ES-I3 (cell line): Measurements from ENCODE around the gene TIMM17A.
"Not testable (repeated sequence)": the region's sequence is repeated elsewhere in the genome, so short reads cannot be mapped to it uniquely, and the experiment has no call there.

Source experiments
- H3K36me3 ChIP-seq: 2 replicates; pipeline ENCODE4 v1.6.1; 2013; ENCODE audit warnings: mild to moderate bottlenecking, low read length, control low read depth, moderate library complexity; ENCODE audit not compliant: insufficient read depth
- H3K4me1 ChIP-seq: 2 replicates; pipeline ENCODE4 v1.6.1; 2013; ENCODE audit warnings: mild to moderate bottlenecking, control low read depth, low read length; ENCODE audit not compliant: insufficient read depth
- H3K9ac ChIP-seq: 2 replicates; pipeline ENCODE4 v1.6.1; 2013; ENCODE audit warnings: low read depth, mild to moderate bottlenecking, low read length, moderate library complexity
- H3K9me3 ChIP-seq: 2 replicates; pipeline ENCODE4 v1.6.1; 2013; ENCODE audit warnings: mild to moderate bottlenecking, low read length, moderate library complexity; ENCODE audit not compliant: control insufficient read depth, insufficient read depth

The TIMM17A gene

DNA sequence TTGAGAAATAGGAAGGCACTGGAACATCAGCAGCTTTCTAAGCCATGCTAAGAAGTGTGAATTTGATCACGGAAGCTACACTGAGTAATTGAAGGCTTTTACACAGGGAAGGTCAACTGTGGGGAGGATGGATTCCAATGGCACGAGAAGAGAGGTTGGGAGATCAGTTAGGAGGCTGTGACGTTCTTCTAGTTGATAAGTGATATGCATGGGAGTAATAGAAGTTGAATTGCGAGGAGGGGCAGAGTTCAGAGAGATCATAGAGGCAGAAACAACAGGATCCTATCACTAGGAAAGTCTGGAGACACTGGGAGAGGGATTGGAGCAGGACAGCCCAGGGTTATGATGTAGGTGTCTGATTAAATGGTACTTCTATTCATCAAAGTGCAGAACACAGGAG is 25.2 kb upstream of the TIMM17A start:
- H3K9ac ChIP-seq, result no peak overlapping the region
- no peaks in the 10 kb centered on the region for H3K4me1 ChIP-seq
- H3K36me3 ChIP-seq, result no peaks in the 10 kb centered on the region
- no peaks in the 10 kb centered on the region for H3K9me3 ChIP-seq

GRCh38 chr1:201930803-201931202 is 24.5 kb upstream of the TIMM17A start:
- Histone ChIP-seq H3K9me3 (no peaks in the 10 kb centered on the region), H3K4me1 (no peaks in the 10 kb centered on the region), H3K36me3 (no peaks in the 10 kb centered on the region)

GRCh38 chr1:201933840-201934430 is 21.4 kb upstream of the TIMM17A start:
- Histone ChIP-seq H3K9me3 (no peaks in the 10 kb centered on the region), H3K9ac (no peak overlapping the region), H3K4me1 (peaks cover 7% of the 10 kb centered on the region; the same call in 1 of the 2 replicates), H3K36me3 (no peaks in the 10 kb centered on the region)

More at GRCh38 chr1:201930803-201931202, 24.5 kb upstream of the TIMM17A start:
- H3K9ac ChIP-seq, result no peak overlapping the region

DNA sequence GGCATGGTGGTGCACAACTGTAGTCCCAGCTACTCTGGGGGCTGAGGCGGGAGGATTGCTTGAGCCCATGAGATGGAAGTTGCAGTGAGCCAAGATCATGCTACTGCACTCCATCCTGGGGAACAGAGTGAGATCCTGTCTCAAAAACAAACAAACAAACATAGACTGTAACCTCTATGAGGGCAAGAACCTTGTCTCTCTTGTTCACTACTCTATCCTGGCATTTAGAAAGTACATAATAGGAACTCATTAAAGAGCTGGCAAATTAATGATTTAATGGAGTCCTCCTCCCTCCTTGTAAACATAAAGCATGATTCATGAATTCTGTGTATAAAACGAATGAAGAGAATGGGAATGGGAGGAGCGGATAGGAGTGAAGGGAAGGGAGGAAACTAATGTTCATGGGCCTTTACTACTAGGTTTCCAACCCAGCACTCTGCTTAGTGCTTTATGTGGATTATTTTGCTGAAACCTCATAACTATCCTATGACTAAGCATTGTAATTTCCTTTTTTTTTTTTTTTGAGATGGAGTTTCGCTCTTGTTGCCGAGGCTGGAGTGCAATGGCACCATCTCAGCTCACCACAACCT is 17.6 kb upstream of the TIMM17A start:
- Histone ChIP-seq H3K4me1 (peaks cover 18% of the 10 kb centered on the region; the same call in 1 of the 2 replicates), H3K36me3 (no peaks in the 10 kb centered on the region), H3K9me3 (no peaks in the 10 kb centered on the region), H3K9ac (no peak overlapping the region)

GRCh38 chr1:201938440-201939035 is 16.8 kb upstream of the TIMM17A start:
- H3K9me3 ChIP-seq, result no peaks in the 10 kb centered on the region
- H3K4me1 ChIP-seq, result peaks cover 18% of the 10 kb centered on the region; the same call in 1 of the 2 replicates
- no peak overlapping the region for H3K9ac ChIP-seq
- H3K36me3 ChIP-seq, result no peaks in the 10 kb centered on the region

DNA sequence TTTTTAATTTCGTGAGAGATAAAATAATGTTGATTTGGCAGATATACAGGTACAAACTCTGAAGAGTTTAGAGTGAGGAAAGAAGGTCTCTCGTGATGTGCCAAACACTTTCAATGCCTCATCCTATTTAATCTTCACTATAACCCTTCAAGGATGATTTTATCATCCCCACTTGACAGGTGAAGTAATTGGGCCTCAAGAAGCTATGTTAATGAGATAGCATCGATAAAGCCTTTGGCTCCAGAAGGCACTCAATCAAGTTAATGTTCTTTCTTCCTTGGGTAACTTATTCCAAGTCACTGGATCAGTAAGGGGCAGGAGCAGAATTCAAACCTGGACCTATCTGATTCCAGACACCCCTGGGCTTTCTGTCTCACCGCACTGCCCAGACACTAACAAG is 16.2 kb upstream of the TIMM17A start:
- Histone ChIP-seq H3K36me3 (no peaks in the 10 kb centered on the region), H3K9ac (no peak overlapping the region), H3K9me3 (no peaks in the 10 kb centered on the region), H3K4me1 (peaks cover 18% of the 10 kb centered on the region; the same call in 1 of the 2 replicates)

DNA sequence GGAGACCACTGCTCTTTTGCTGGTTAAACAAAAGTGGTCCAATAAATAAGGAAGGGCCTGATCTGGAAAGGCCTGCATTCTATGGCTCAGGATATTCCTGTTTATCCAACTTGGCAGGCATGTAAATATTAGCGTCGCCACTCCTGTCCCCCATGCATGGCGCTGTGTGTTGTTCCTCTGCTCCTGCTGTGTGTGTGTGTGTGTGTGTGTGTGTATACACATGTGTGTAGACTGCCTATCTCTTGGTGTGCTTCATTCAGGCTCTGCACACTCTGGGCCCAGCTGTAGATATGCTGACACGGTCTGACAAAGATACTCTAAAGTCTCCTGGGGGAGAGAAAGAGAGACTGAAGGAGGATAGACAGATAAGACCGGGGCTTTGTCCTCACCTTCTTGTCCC is 15.7 kb upstream of the TIMM17A start:
- no peaks in the 10 kb centered on the region for H3K36me3 ChIP-seq
- H3K4me1 ChIP-seq, result peaks cover 18% of the 10 kb centered on the region; the same call in 1 of the 2 replicates
- no peak overlapping the region for H3K9ac ChIP-seq
- H3K9me3 ChIP-seq, result no peaks in the 10 kb centered on the region

DNA sequence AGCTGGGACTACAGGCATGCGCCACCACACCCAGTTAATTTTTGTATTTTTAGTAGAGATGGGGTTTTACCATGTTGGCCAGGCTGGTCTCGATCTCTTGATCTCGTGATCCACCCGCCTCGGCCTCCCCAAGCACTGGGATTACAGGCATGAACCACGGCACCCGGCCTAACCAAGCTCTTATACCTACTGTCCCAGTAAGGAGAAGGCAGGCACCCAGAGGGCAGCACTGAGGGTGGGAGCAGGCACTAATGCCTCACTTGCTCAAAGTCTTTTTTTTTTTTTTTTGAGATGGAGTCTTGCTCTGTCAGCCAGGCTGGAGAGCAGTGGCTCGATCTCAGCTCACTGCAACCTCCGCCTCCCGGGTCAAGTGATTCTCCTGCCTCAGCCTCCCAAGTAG is 15.0 kb upstream of the TIMM17A start:
- H3K9me3 ChIP-seq, H3K36me3 ChIP-seq, H3K9ac ChIP-seq: not testable (repeated sequence)
- peaks cover 21% of the 10 kb centered on the region; the same call in 1 of the 2 replicates for H3K4me1 ChIP-seq

- peak overlapping the region; percentile 29 for H3K9ac ChIP-seq
- peaks cover 21% of the 10 kb centered on the region; the same call in 1 of the 2 replicates for H3K4me1 ChIP-seq
Observed at GRCh38 chr1:201941420-201942128, 13.7 kb upstream of the TIMM17A start.

GRCh38 chr1:201942129-201942495 is 13.2 kb upstream of the TIMM17A start:
- peak overlapping the region; percentile 29 for H3K9ac ChIP-seq
- peaks cover 21% of the 10 kb centered on the region; the same call in 1 of the 2 replicates for H3K4me1 ChIP-seq
- no peaks in the 10 kb centered on the region for H3K36me3 ChIP-seq
- H3K9me3 ChIP-seq, result no peaks in the 10 kb centered on the region

More at GRCh38 chr1:201941420-201942128, 13.7 kb upstream of the TIMM17A start:
- H3K36me3 ChIP-seq, result no peaks in the 10 kb centered on the region
- H3K9me3 ChIP-seq, result no peaks in the 10 kb centered on the region

- Histone ChIP-seq H3K9me3 (no peaks in the 10 kb centered on the region), H3K36me3 (no peaks in the 10 kb centered on the region), H3K4me1 (peaks cover 14% of the 10 kb centered on the region; the same call in 1 of the 2 replicates), H3K9ac (no peak overlapping the region)
Observed at GRCh38 chr1:201944002-201944401, 11.3 kb upstream of the TIMM17A start.

- no peak overlapping the region for H3K9ac ChIP-seq
- H3K36me3 ChIP-seq, result no peaks in the 10 kb centered on the region
- no peaks in the 10 kb centered on the region for H3K9me3 ChIP-seq
- peaks cover 14% of the 10 kb centered on the region; the same call in 1 of the 2 replicates for H3K4me1 ChIP-seq
Observed at GRCh38 chr1:201944639-201945038, 10.7 kb upstream of the TIMM17A start.

DNA sequence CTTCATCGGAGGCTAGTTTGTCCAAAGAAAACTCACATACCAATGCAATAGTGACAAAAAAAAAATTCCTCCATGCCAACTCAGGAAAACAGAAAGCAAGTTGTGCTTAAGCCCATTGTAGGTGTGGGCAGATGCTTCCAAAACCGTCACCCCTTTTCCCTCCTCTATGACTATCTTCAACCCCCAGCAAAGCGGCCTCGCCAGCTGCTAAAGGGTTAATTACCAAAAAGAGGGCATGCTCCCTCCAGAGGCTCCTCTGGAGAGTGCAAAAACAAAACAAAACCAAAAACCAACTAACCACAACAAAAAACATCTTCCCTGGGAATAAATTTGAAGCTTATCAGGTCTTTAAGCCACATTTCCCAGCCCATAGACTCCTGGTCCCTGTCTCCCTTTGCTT is 10.1 kb upstream of the TIMM17A start:
- H3K9me3 ChIP-seq, result no peaks in the 10 kb centered on the region
- H3K9ac ChIP-seq, result no peak overlapping the region
- H3K4me1 ChIP-seq, result peaks cover 14% of the 10 kb centered on the region; the same call in 1 of the 2 replicates
- H3K36me3 ChIP-seq, result no peaks in the 10 kb centered on the region

- peaks cover 14% of the 10 kb centered on the region; the same call in 1 of the 2 replicates for H3K4me1 ChIP-seq
- no peaks in the 10 kb centered on the region for H3K9me3 ChIP-seq
- H3K36me3 ChIP-seq, result no peaks in the 10 kb centered on the region
- H3K9ac ChIP-seq, result peak overlapping the region; percentile 50; the same call in 1 of the 2 replicates
Observed at GRCh38 chr1:201945863-201946223, 9.5 kb upstream of the TIMM17A start.
